Heart left ventricle (tissue), 13 donors: Measurements from ENCODE around the gene SPTBN2.

Source experiments
- POLR2A ChIP-seq, 2 donors: fragments of 450-650 bp; IDR thresholded peaks; one replicate each; pipeline ENCODE4 v1.6.1; 2017; ENCODE audit warnings: antibody characterized with exemption in 2 of 2, mild to moderate bottlenecking in 2 of 2, moderate library complexity in 2 of 2
- TF ChIP-seq, protein P1 (sequence below), 12 donors: fragments of 200-600 bp; sonication (generic) in 4 of 12; IDR thresholded peaks; one replicate each; pipeline versions ENCODE4 v1.5.0 to v1.8.0; 2018 to 2022; ENCODE audit warnings: antibody characterized with exemption in 12 of 12, mild to moderate bottlenecking in 5 of 12
- donor health status: ischemic (EF 13 %, LVEDD 7.1; RV severe dilation, severe dysfunction).
- donor health status: DM: no; HTN: yes; CAD: no.
- donor health status: DM: no; HTN: no; CAD: no.
- donor health status: ischemic (EF 25% LVEDD 6.9; RV normal size, moderate dysfunction).
- donor health status: ischemic (EF 25% LVEDD 5.7; RV mildly dilated, moderate dysfunction).
- donor health status: ischemic (EF 35%, LVEDD 5.7; RV mildly dilated, moderate dysfunction).
- donor health status: nonischemic (EF 11% LVEDD 7.7; RV severe dilation, severe dysfunction).
- donor health status: DM: yes; HTN: yes; CAD: no.
- donor health status: PGD.
- donor health status: ischemic (EF 29% LVEDD 5.4; RV normal size, mild dysfunction).
- donor health status: nonischemic (EF 23%, LVEDD 6.1; RV moderate dilation, normal function).

DNA sequence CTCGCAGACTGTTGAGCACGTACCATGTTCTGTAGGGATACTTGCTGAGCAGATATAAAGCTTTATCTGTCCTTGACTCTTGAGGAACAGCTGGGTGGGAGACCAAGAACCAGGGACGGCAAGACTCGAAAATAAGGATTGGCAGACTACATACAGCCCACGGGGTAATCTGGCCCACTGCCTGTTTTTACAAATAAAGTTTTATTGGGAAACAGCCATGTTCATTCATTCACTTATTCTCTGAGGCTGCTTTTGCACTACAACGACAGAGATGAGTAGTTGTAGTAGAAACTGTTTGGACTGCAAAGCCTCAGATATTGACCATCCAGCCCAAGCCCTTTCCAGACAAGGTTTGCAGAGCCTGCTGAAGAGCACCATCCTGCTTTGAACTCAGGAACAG lies 31.0 kb downstream of the SPTBN2 start:
- TF ChIP-seq POLR2A (IDR thresholded peaks at IDR 0.05): no peak
- TF ChIP-seq, protein P1, sequence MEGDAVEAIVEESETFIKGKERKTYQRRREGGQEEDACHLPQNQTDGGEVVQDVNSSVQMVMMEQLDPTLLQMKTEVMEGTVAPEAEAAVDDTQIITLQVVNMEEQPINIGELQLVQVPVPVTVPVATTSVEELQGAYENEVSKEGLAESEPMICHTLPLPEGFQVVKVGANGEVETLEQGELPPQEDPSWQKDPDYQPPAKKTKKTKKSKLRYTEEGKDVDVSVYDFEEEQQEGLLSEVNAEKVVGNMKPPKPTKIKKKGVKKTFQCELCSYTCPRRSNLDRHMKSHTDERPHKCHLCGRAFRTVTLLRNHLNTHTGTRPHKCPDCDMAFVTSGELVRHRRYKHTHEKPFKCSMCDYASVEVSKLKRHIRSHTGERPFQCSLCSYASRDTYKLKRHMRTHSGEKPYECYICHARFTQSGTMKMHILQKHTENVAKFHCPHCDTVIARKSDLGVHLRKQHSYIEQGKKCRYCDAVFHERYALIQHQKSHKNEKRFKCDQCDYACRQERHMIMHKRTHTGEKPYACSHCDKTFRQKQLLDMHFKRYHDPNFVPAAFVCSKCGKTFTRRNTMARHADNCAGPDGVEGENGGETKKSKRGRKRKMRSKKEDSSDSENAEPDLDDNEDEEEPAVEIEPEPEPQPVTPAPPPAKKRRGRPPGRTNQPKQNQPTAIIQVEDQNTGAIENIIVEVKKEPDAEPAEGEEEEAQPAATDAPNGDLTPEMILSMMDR (IDR thresholded peaks at IDR 0.05): no peak
